ENCODE results near the gene KIF4B. TPM values are rescaled to one million over a fixed set of nuclear protein-coding genes. Genes with fewer than 3 reads are reported as not detected.
"Not testable (repeated sequence)": the region's sequence is repeated elsewhere in the genome, so short reads cannot be mapped to it uniquely, and the experiment has no call there.

Gene KIF4B
- polyA plus RNA-seq, 1 of the 3 experiments (the other 2 are of a cell fraction) = 0.02 TPM

DNA sequence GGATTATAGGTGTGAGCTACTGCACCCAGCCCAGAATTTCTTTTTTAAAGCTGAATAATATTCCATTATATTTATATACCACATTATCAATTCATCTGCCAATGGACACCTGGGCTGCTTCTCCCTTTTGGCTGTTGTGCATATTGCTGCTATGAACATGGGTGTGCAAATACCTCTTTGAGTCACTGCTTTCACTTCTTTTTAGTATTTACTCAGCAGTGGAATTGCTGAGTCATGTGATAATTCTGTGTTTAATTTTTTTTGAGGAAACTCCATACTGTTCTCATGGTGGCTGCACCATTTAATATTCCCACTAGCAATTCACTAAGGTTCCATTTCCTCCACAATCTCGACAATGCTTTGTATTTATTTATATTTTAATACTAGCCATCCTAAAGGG, 36.1 kb upstream of the KIF4B start:
- no peak overlapping the region for H3K4me3 ChIP-seq (ENCODE audit: low read depth in 2 of 2, low read length in 1 of 2)
- H3K27ac ChIP-seq (ENCODE audit: low read depth in 2 of 2, low read length in 1 of 2) = no peak overlapping the region
- ChIA-PET CTCF (interaction anchor here (1.2 kb wide), 1 partner anchor 9 kb away, joined by 6 read pairs; no protein-coding TSS in a partner anchor), POLR2A (no interaction called here)
- no peaks in the 10 kb centered on the region for H3F3A ChIP-seq (replicated peaks; ENCODE audit: insufficient read depth)
- H2AFZ ChIP-seq (ENCODE audit: low read depth) = no peak overlapping the region
- TF ChIP-seq FOXM1 (IDR thresholded peaks at IDR 0.05; ENCODE audit: low read depth) (no peak), SMC3 (IDR thresholded peaks at IDR 0.05; ENCODE audit: low read depth, low read length) (no peak), FOSL2 (IDR thresholded peaks at IDR 0.05; ENCODE audit: borderline replicate concordance, low read depth) (no peak), EZH2phosphoT487 (IDR thresholded peaks at IDR 0.05; ENCODE audit: borderline replicate concordance, low read depth) (no peak), GABPA (IDR thresholded peaks at IDR 0.05; ENCODE audit: low read depth) (no peak), NFIC (IDR thresholded peaks at IDR 0.05; ENCODE audit: borderline replicate concordance) (no peak), MXI1 (IDR thresholded peaks at IDR 0.05; ENCODE audit: low read depth, low read length) (no peak), JUND (IDR thresholded peaks at IDR 0.05) (no peak), RFX5 (IDR thresholded peaks at IDR 0.05; ENCODE audit: low read length) (no peak), POLR2AphosphoS5 (IDR thresholded peaks at IDR 0.05; ENCODE audit: low read depth, low read length) (no peak), EP300 (IDR thresholded peaks at IDR 0.05; ENCODE audit: borderline replicate concordance in 1 of 2, low read depth in 1 of 2, low read length in 1 of 2) (no peak), NRF1 (IDR thresholded peaks at IDR 0.05; ENCODE audit: low read depth, low read length) (no peak), TCF12 (IDR thresholded peaks at IDR 0.05) (no peak), MEF2A (IDR thresholded peaks at IDR 0.05; ENCODE audit: borderline replicate concordance, low read depth) (no peak), TEAD4 (IDR thresholded peaks at IDR 0.05; ENCODE audit: borderline replicate concordance, insufficient read depth) (no peak), YY1 (IDR thresholded peaks at IDR 0.05; ENCODE audit: low read depth) (no peak), SIN3A (IDR thresholded peaks at IDR 0.05; ENCODE audit: borderline replicate concordance, low read depth, low read length) (no peak)
- TF ChIP-seq, protein P1, sequence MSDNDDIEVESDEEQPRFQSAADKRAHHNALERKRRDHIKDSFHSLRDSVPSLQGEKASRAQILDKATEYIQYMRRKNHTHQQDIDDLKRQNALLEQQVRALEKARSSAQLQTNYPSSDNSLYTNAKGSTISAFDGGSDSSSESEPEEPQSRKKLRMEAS (IDR thresholded peaks at IDR 0.05; ENCODE audit: low read depth) = no peak
- TF ChIP-seq, protein P2, sequence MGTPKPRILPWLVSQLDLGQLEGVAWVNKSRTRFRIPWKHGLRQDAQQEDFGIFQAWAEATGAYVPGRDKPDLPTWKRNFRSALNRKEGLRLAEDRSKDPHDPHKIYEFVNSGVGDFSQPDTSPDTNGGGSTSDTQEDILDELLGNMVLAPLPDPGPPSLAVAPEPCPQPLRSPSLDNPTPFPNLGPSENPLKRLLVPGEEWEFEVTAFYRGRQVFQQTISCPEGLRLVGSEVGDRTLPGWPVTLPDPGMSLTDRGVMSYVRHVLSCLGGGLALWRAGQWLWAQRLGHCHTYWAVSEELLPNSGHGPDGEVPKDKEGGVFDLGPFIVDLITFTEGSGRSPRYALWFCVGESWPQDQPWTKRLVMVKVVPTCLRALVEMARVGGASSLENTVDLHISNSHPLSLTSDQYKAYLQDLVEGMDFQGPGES (IDR thresholded peaks at IDR 0.05; ENCODE audit: low read depth, low read length) = no peak
- TF ChIP-seq, protein P3, sequence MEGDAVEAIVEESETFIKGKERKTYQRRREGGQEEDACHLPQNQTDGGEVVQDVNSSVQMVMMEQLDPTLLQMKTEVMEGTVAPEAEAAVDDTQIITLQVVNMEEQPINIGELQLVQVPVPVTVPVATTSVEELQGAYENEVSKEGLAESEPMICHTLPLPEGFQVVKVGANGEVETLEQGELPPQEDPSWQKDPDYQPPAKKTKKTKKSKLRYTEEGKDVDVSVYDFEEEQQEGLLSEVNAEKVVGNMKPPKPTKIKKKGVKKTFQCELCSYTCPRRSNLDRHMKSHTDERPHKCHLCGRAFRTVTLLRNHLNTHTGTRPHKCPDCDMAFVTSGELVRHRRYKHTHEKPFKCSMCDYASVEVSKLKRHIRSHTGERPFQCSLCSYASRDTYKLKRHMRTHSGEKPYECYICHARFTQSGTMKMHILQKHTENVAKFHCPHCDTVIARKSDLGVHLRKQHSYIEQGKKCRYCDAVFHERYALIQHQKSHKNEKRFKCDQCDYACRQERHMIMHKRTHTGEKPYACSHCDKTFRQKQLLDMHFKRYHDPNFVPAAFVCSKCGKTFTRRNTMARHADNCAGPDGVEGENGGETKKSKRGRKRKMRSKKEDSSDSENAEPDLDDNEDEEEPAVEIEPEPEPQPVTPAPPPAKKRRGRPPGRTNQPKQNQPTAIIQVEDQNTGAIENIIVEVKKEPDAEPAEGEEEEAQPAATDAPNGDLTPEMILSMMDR (IDR thresholded peaks at IDR 0.05) = no peak
- no peaks in the 10 kb centered on the region for H4K20me1 ChIP-seq (ENCODE audit: insufficient read depth)
- H3K9me2 ChIP-seq = no peaks in the 10 kb centered on the region
- H3K9ac ChIP-seq = no peak overlapping the region
- H3K36me3 ChIP-seq (replicated peaks in 1 of 2; ENCODE audit: control insufficient read depth in 1 of 2, insufficient read depth in 2 of 2, low read length in 1 of 2) = no peaks in the 10 kb centered on the region
- 28% methylated on average over 1 of the region's 1 CpG for WGBS (ENCODE audit: low lambda C conversion rate)
- no peaks in the 10 kb centered on the region for H3K27me3 ChIP-seq (ENCODE audit: insufficient read depth)
- H3K9me3 ChIP-seq = no peaks in the 10 kb centered on the region
- no peaks in the 10 kb centered on the region for H3K79me2 ChIP-seq (ENCODE audit: insufficient read depth)
- no peaks in the 10 kb centered on the region for H3K4me1 ChIP-seq (ENCODE audit: control insufficient read depth in 1 of 2, insufficient read depth in 2 of 2, low read depth in 1 of 2, low read length in 1 of 2)
- H3K4me2 ChIP-seq = no peak overlapping the region
- DNase-seq = no peak

DNA sequence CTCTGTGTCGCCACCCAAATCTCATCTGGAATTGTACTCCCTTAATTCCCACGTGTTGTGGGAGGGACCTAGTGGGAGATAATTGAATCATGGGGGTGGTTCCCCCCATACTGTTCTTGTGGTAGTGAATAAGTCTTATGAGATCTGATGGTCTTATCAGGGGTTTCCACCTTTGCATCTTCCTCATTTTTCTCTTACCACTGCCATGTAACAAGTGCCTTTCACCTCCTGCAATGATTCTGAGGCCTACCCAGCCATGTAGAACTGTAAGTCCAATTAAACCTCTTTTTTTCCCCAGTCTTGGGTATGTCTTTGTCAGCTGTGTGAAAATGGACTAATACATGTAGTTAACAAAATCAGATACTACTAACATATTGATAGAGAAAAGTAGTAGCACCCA, 35.3 kb upstream of the KIF4B start:
- H3K4me1 ChIP-seq (ENCODE audit: control insufficient read depth in 1 of 2, insufficient read depth in 2 of 2, low read depth in 1 of 2, low read length in 1 of 2); H3K36me3 ChIP-seq (replicated peaks in 1 of 2; ENCODE audit: control insufficient read depth in 1 of 2, insufficient read depth in 2 of 2, low read length in 1 of 2); H3K9ac ChIP-seq; H3K27me3 ChIP-seq (ENCODE audit: insufficient read depth); POLR2A ChIA-PET; H3F3A ChIP-seq (replicated peaks; ENCODE audit: insufficient read depth); DNase-seq; H3K79me2 ChIP-seq (ENCODE audit: insufficient read depth); H3K4me2 ChIP-seq; H3K4me3 ChIP-seq (ENCODE audit: low read depth in 2 of 2, low read length in 1 of 2); H2AFZ ChIP-seq (ENCODE audit: low read depth); H3K9me3 ChIP-seq; H3K27ac ChIP-seq (ENCODE audit: low read depth in 2 of 2, low read length in 1 of 2); H4K20me1 ChIP-seq (ENCODE audit: insufficient read depth); H3K9me2 ChIP-seq: not testable (repeated sequence)
- 62% methylated on average over 2 of the region's 2 CpGs for WGBS (ENCODE audit: low lambda C conversion rate)
- CTCF ChIA-PET = interaction anchor here (0.7 kb wide), 1 partner anchor 170 kb away, joined by 3 read pairs; no protein-coding TSS in a partner anchor
